H1 (cell line): Measurements from ENCODE around the gene SATB2. TPM values are rescaled to one million over a fixed set of nuclear protein-coding genes. Genes with fewer than 3 reads are reported as not detected.

Experiments
- CTCF ChIA-PET: fragments of 300-600 bp; sonication (Branson Sonifier 250); formaldehyde crosslinking; loops from one replicate; lab custom pipeline; 2021; ENCODE audit not compliant: partially characterized antibody; lab: Charles Lee
- POLR2A ChIA-PET: fragments of 300-600 bp; sonication (Branson Sonifier 250); formaldehyde crosslinking; loops from one replicate; lab custom pipeline; 2021; ENCODE audit warnings: inconsistent platforms; ENCODE audit not compliant: partially characterized antibody; lab: Charles Lee
- DNase-seq, 2 experiments: peaks; one replicate each; pipeline versions ENCODE4 v3.0.0 to v3.0.0-alpha.2; 2010 to 2022; ENCODE audit warnings: low spot score in 2 of 2, low read depth in 1 of 2, mixed read lengths in 1 of 2
- FAIRE-seq: peaks from 2 replicates; lab custom pipeline; 2011; peaks lifted over from hg19 to GRCh38; lab: Jason Lieb, UNC
- H2AFZ ChIP-seq: 2 replicates; pipeline ENCODE4 v1.8.1; 2012; ENCODE audit warnings: low read length, inconsistent platforms
- H2AK5ac ChIP-seq: 2 replicates; pipeline ENCODE4 v1.6.1; 2013; ENCODE audit warnings: low read depth, low read length
- H2BK120ac ChIP-seq: replicated peaks from 2 replicates; pipeline ENCODE3; 2013; ENCODE audit warnings: low read depth, low read length, inconsistent platforms
- H2BK12ac ChIP-seq: 2 replicates; pipeline ENCODE4 v1.6.1; 2013; ENCODE audit warnings: low read depth, low read length
- H2BK15ac ChIP-seq: 2 replicates; pipeline ENCODE4 v1.6.1; 2013; ENCODE audit warnings: low read length
- H2BK20ac ChIP-seq: 2 replicates; pipeline ENCODE4 v1.6.1; 2013; ENCODE audit warnings: low read length
- H2BK5ac ChIP-seq: 2 replicates; pipeline ENCODE4 v1.6.1; 2013; ENCODE audit warnings: low read depth, low read length
- H3K14ac ChIP-seq: 2 replicates; pipeline ENCODE4 v1.6.1; 2013; ENCODE audit warnings: inconsistent platforms; ENCODE audit not compliant: insufficient read length
- H3K18ac ChIP-seq: 2 replicates; pipeline ENCODE4 v1.6.1; 2013; ENCODE audit warnings: low read length; ENCODE audit errors: extremely low read depth
- H3K23ac ChIP-seq: 2 replicates; pipeline ENCODE4 v1.6.1; 2013; ENCODE audit warnings: inconsistent platforms; ENCODE audit not compliant: insufficient read length
- H3K23me2 ChIP-seq: 2 replicates; pipeline ENCODE4 v1.6.1; 2013; ENCODE audit warnings: low read depth, low read length
- H3K27ac ChIP-seq: 2 replicates; pipeline ENCODE4 v1.6.1; 2011; ENCODE audit warnings: low read depth, low read length, inconsistent platforms
- H3K27me3 ChIP-seq, 4 experiments: replicated peaks in 1 of 4; 1 replicate in 1 of 4; 2 replicates in 3 of 4; pipeline versions ENCODE4 v1.6.1 to v1.8.1; 2011 to 2013; ENCODE audit warnings: low read length in 3 of 4, mild to moderate bottlenecking in 3 of 4, inconsistent platforms in 2 of 4, mixed read lengths in 2 of 4, moderate library complexity in 1 of 4; ENCODE audit not compliant: control insufficient read depth in 3 of 4, insufficient read depth in 3 of 4; ENCODE audit errors: extremely low read depth in 1 of 4
- H3K36me3 ChIP-seq, 4 experiments: 2 replicates each; pipeline versions ENCODE4 v1.6.1 to v1.8.1; 2011 to 2013; ENCODE audit warnings: mild to moderate bottlenecking in 4 of 4, low read length in 3 of 4, moderate library complexity in 2 of 4, control low read depth in 1 of 4, inconsistent platforms in 1 of 4; ENCODE audit not compliant: insufficient read depth in 4 of 4, control insufficient read depth in 2 of 4
- H3K4ac ChIP-seq: replicated peaks from 2 replicates; pipeline ENCODE3; 2013; ENCODE audit warnings: low read length, low read depth, mixed read lengths, inconsistent platforms; ENCODE audit not compliant: insufficient read length
- H3K4me1 ChIP-seq, 4 experiments: replicated peaks in 1 of 4; 1 replicate in 1 of 4; 2 replicates in 3 of 4; pipeline versions ENCODE4 v1.6.1 to v1.8.1; 2011 to 2013; ENCODE audit warnings: low read length in 3 of 4, inconsistent platforms in 2 of 4, mixed read lengths in 1 of 4; ENCODE audit not compliant: insufficient read depth in 4 of 4, control insufficient read depth in 3 of 4
- H3K4me2 ChIP-seq, 2 experiments: 2 replicates each; pipeline versions ENCODE4 v1.6.1 to v1.8.1; 2011 to 2013; ENCODE audit warnings: low read depth in 2 of 2, low read length in 2 of 2, control low read depth in 1 of 2, inconsistent platforms in 1 of 2, mild to moderate bottlenecking in 1 of 2; ENCODE audit not compliant: insufficient read depth in 1 of 2
- H3K4me3 ChIP-seq, 4 experiments: fragments of 200-600, 300-600 bp in 1 of 4; sonication (generic), shearing (Covaris generic), sonication (Bioruptor Twin) in 1 of 4; 2 replicates each; pipeline versions ENCODE4 v1.5.1 to v1.8.1; 2011 to 2016; ENCODE audit warnings: low read length in 4 of 4, low read depth in 3 of 4, control low read depth in 2 of 4, inconsistent platforms in 2 of 4, mild to moderate bottlenecking in 2 of 4, mixed read lengths in 1 of 4, moderate library complexity in 1 of 4; ENCODE audit not compliant: insufficient read depth in 2 of 4; ENCODE audit errors: extremely low read depth in 1 of 4
- H3K56ac ChIP-seq: replicated peaks from 2 replicates; pipeline ENCODE3; 2013; ENCODE audit warnings: low read depth, mild to moderate bottlenecking, mixed read lengths, low read length, inconsistent platforms; ENCODE audit not compliant: insufficient read length
- H3K79me1 ChIP-seq: 2 replicates; pipeline ENCODE4 v1.6.1; 2013; ENCODE audit warnings: low read depth, low read length, control low read depth
- H3K79me2 ChIP-seq, 2 experiments: 2 replicates each; pipeline versions ENCODE4 v1.6.1 to v1.8.1; 2012 to 2013; ENCODE audit warnings: low read length in 2 of 2, mild to moderate bottlenecking in 2 of 2, inconsistent platforms in 1 of 2; ENCODE audit not compliant: insufficient read depth in 2 of 2, control insufficient read depth in 1 of 2
- H3K9ac ChIP-seq, 4 experiments: replicated peaks in 1 of 4; 1 replicate in 1 of 4; 2 replicates in 3 of 4; pipeline versions ENCODE4 v1.6.1 to v1.8.1; 2011 to 2013; ENCODE audit warnings: low read depth in 3 of 4, low read length in 3 of 4, control low read depth in 2 of 4, mild to moderate bottlenecking in 2 of 4, moderate library complexity in 2 of 4, inconsistent platforms in 1 of 4; ENCODE audit errors: extremely low read depth in 1 of 4
- H3K9me3 ChIP-seq, 2 experiments: 2 replicates each; pipeline versions ENCODE4 v1.6.1 to v1.8.1; 2012 to 2013; ENCODE audit warnings: mild to moderate bottlenecking in 2 of 2, moderate library complexity in 2 of 2, control low read depth in 1 of 2, inconsistent platforms in 1 of 2, low read depth in 1 of 2, low read length in 1 of 2, mixed read lengths in 1 of 2; ENCODE audit not compliant: insufficient read depth in 2 of 2
- H4K20me1 ChIP-seq, 2 experiments: replicated peaks in 1 of 2; 2 replicates each; pipeline versions ENCODE3 to v1.8.1; 2011 to 2013; ENCODE audit warnings: inconsistent platforms in 2 of 2, low read length in 2 of 2, mild to moderate bottlenecking in 1 of 2; ENCODE audit not compliant: insufficient read depth in 2 of 2, control insufficient read depth in 1 of 2
- H4K5ac ChIP-seq: 2 replicates; pipeline ENCODE4 v1.6.1; 2013; ENCODE audit warnings: low read length, low read depth, mixed read lengths, inconsistent platforms; ENCODE audit not compliant: insufficient read length
- H4K8ac ChIP-seq: 2 replicates; pipeline ENCODE4 v1.8.0; 2013; ENCODE audit warnings: mild to moderate bottlenecking, moderate library complexity, low read length, inconsistent platforms; ENCODE audit not compliant: insufficient read depth; ENCODE audit errors: extremely low read depth
- H4K91ac ChIP-seq: replicated peaks from 2 replicates; pipeline ENCODE3; 2013; ENCODE audit warnings: low read length, mixed read lengths, inconsistent platforms; ENCODE audit not compliant: insufficient read length
- ASH2L ChIP-seq: fragments of 200-600, 300-600 bp; sonication (generic); IDR thresholded peaks from one replicate; pipeline ENCODE4 v1.7.1; 2017; ENCODE audit warnings: low read length
- CTBP2 ChIP-seq: IDR thresholded peaks from 2 replicates; pipeline ENCODE4 v1.7.0; 2011; ENCODE audit warnings: borderline replicate concordance, mild to moderate bottlenecking, moderate library complexity, mixed read lengths, low read length; ENCODE audit not compliant: insufficient read depth, insufficient read length
- EGR1 ChIP-seq: IDR thresholded peaks from 2 replicates; pipeline ENCODE4 v1.6.1; 2011; ENCODE audit warnings: low read depth, low read length, borderline replicate concordance
- EZH2 ChIP-seq: fragments of 200-600 bp; sonication (generic); IDR thresholded peaks from 2 replicates; pipeline ENCODE4 v1.7.1; 2012; ENCODE audit warnings: low read depth, mild to moderate bottlenecking, moderate library complexity, low read length, inconsistent platforms; ENCODE audit not compliant: severe bottlenecking
- JUND ChIP-seq: IDR thresholded peaks from 2 replicates; pipeline ENCODE4 v1.6.1; 2011; ENCODE audit warnings: mild to moderate bottlenecking, improper control_type of control experiment, low read length
- KDM4A ChIP-seq: IDR thresholded peaks from one replicate; pipeline ENCODE4 v1.7.1; 2012; ENCODE audit warnings: low read depth, mild to moderate bottlenecking, moderate library complexity, low read length, inconsistent platforms; ENCODE audit not compliant: severe bottlenecking
- NRF1 ChIP-seq: IDR thresholded peaks from 2 replicates; pipeline ENCODE4 v1.6.1; 2011; ENCODE audit warnings: mild to moderate bottlenecking, low read depth, low read length, improper control_type of control experiment
- SAP30 ChIP-seq: fragments of 300-600 bp; sonication (generic); IDR thresholded peaks from 2 replicates; pipeline ENCODE4 v1.7.1; 2012; ENCODE audit warnings: low read length, moderate library complexity, mild to moderate bottlenecking, inconsistent platforms; ENCODE audit not compliant: insufficient read depth, insufficient replicate concordance
- SP2 ChIP-seq: IDR thresholded peaks from 2 replicates; pipeline ENCODE4 v1.6.1; 2012; ENCODE audit warnings: mild to moderate bottlenecking, low read length, inconsistent platforms
- polyA plus RNA-seq, 7 experiments: library from polyadenylated mRNA; depleted of rRNA in 3 of 7; stranded (reverse) in 5 of 7; unstranded in 2 of 7; fragments of >200 nt in 5 of 7; fragments of 200-250 nt in 2 of 7; gene quantifications; 1 replicate in 5 of 7; 2 replicates in 1 of 7; 4 replicates in 1 of 7; pipeline versions ENCODE4 v1.2.1 to v1.2.3, GENCODE V29; 2011 to 2013; ENCODE audit warnings: missing spikeins in 2 of 7, mixed read lengths in 2 of 7
- total RNA-seq: library from RNA; stranded (reverse); fragmentation: NEBNext Ultra II Directional; extraction: Animal tissue kit (Norgen Biotek cat#: 25700); gene quantifications from 2 replicates; pipeline ENCODE4 v1.2.1, GENCODE V29; 2021
- TF ChIP-seq, protein P1 (sequence below): IDR thresholded peaks from 2 replicates; pipeline ENCODE4 v1.6.1; 2012; ENCODE audit warnings: low read length, inconsistent platforms

Gene SATB2
- total and polyA plus RNA-seq, 2 of the 8 experiments (the other 6 are each of a cell fraction or from before 2014, with no cell fraction given): 1.3 to 5.7 TPM

DNA sequence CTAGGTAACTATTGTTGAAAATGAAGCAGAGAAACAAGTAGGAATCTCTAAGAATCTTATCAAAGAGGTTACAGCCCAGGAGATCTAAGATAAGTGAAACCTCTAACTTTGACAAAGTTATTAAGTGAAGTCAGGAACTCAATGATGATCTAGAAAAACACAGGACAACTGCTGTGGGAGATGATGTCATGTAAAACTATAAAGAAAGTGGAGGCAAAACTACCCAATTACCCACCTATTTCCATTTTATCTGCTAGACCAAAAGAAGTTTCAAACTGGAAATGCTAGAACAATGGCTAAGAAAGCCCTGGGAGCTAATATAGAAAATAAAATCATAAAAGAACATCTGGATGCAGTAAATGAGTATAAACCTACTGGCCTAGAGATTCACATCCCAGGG lies 50.3 kb downstream of the SATB2 start:
- CTCF ChIA-PET: no interaction called here
- Histone ChIP-seq H2BK15ac (no peak overlapping the region), H4K5ac (no peak overlapping the region)

More for the DNA sequence above, 50.3 kb downstream of the SATB2 start:
- Histone ChIP-seq H3K4me2 (no peak overlapping the region), H3K9ac (no peak overlapping the region), H3K79me1 (no peaks in the 10 kb centered on the region), H3K23me2 (no peaks in the 10 kb centered on the region), H4K91ac (no peak overlapping the region), H3K36me3 (no peaks in the 10 kb centered on the region), H3K79me2 (no peaks in the 10 kb centered on the region), H3K14ac (no peak overlapping the region), H4K20me1 (no peaks in the 10 kb centered on the region), H2BK5ac (no peak overlapping the region), H2AFZ (no peak overlapping the region), H2BK12ac (no peak overlapping the region), H3K4me1 (peaks cover 0 to 5% (median 3%) of the 10 kb centered on the region in 4 experiments; a peak in 3 of 7 replicates), H4K8ac (no peak overlapping the region), H3K9me3 (no peaks in the 10 kb centered on the region), H3K4ac (no peak overlapping the region), H3K23ac (no peak overlapping the region), H2BK120ac (no peak overlapping the region), H2BK20ac (no peak overlapping the region), H3K4me3 (no peak overlapping the region), H3K27ac (no peak overlapping the region), H2AK5ac (no peak overlapping the region), H3K56ac (no peak overlapping the region), H3K18ac (no peak overlapping the region), H3K27me3 (no peaks in the 10 kb centered on the region)
- TF ChIP-seq ASH2L (no peak), NRF1 (no peak), EGR1 (no peak), SP2 (no peak), SAP30 (no peak), EZH2 (no peak), CTBP2 (no peak), KDM4A (no peak), JUND (no peak)
- TF ChIP-seq, protein P1, sequence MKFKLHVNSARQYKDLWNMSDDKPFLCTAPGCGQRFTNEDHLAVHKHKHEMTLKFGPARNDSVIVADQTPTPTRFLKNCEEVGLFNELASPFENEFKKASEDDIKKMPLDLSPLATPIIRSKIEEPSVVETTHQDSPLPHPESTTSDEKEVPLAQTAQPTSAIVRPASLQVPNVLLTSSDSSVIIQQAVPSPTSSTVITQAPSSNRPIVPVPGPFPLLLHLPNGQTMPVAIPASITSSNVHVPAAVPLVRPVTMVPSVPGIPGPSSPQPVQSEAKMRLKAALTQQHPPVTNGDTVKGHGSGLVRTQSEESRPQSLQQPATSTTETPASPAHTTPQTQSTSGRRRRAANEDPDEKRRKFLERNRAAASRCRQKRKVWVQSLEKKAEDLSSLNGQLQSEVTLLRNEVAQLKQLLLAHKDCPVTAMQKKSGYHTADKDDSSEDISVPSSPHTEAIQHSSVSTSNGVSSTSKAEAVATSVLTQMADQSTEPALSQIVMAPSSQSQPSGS: no peak
- FAIRE-seq (no peak), DNase-seq (no peak)
- POLR2A ChIA-PET: no interaction called here
